Measurements from ENCODE around the gene SRRM1.

GRCh38 chr1:24606296-24606605 is 36.9 kb upstream of the SRRM1 start:
- TF ChIP-seq YY1 (IDR thresholded peaks at IDR 0.05; ENCODE audit: low read depth, low read length) (no peak), ZNF274 (IDR thresholded peaks at IDR 0.05; ENCODE audit: borderline replicate concordance, extremely low read depth, low read length) (no peak), ATF3 (IDR thresholded peaks at IDR 0.05; ENCODE audit: insufficient read depth, low read depth, low read length) (no peak), POLR2AphosphoS5 (IDR thresholded peaks at IDR 0.05; ENCODE audit: low read depth, low read length) (no peak), EZH2 (IDR thresholded peaks at IDR 0.05; ENCODE audit: low read depth, low read length, severe bottlenecking) (no peak), JUND (IDR thresholded peaks at IDR 0.05; ENCODE audit: low read length) (no peak), POLR2A (IDR thresholded peaks at IDR 0.05; ENCODE audit: control extremely low read depth in 1 of 2, low read depth in 2 of 2, low read length in 2 of 2) (no peak), GABPA (IDR thresholded peaks at IDR 0.05; ENCODE audit: borderline replicate concordance, insufficient read depth, low read length) (no peak), SUZ12 (IDR thresholded peaks at IDR 0.05; ENCODE audit: low read length) (no peak)
- TF ChIP-seq, protein P1, sequence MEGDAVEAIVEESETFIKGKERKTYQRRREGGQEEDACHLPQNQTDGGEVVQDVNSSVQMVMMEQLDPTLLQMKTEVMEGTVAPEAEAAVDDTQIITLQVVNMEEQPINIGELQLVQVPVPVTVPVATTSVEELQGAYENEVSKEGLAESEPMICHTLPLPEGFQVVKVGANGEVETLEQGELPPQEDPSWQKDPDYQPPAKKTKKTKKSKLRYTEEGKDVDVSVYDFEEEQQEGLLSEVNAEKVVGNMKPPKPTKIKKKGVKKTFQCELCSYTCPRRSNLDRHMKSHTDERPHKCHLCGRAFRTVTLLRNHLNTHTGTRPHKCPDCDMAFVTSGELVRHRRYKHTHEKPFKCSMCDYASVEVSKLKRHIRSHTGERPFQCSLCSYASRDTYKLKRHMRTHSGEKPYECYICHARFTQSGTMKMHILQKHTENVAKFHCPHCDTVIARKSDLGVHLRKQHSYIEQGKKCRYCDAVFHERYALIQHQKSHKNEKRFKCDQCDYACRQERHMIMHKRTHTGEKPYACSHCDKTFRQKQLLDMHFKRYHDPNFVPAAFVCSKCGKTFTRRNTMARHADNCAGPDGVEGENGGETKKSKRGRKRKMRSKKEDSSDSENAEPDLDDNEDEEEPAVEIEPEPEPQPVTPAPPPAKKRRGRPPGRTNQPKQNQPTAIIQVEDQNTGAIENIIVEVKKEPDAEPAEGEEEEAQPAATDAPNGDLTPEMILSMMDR (IDR thresholded peaks at IDR 0.05; ENCODE audit: control extremely low read depth in 1 of 3, insufficient read depth in 1 of 3, low read depth in 1 of 3, low read length in 3 of 3): no peak

Measured in H1 (cell line).